ENCODE measurements around the gene FCF1. TPM values are rescaled to one million over a fixed set of nuclear protein-coding genes. Genes with fewer than 3 reads are reported as not detected.

FCF1 gene
- total and polyA plus RNA-seq, 9 of the 15 experiments (the other 6 are each of a cell fraction or from before 2014, with no cell fraction given): 6.8 to 91.9 (median 40.0) TPM

GRCh38 chr14:74735125-74735524, 22.2 kb downstream of the FCF1 start (continued):
- no peak for TF ChIP-seq ZBTB43 (CRISPR knock-in tag; IDR thresholded peaks at IDR 0.05)
- no peak for TF ChIP-seq ZNF445 (CRISPR knock-in tag; IDR thresholded peaks at IDR 0.05; ENCODE audit: low read depth)
- no peak for TF ChIP-seq TAF9B (IDR thresholded peaks at IDR 0.05; ENCODE audit: partially characterized antibody)
- no peak for TF ChIP-seq ZNF778 (CRISPR knock-in tag; IDR thresholded peaks at IDR 0.05)
- TF ChIP-seq TRIM28 (IDR thresholded peaks at IDR 0.05): no peak
- TF ChIP-seq MEIS2 (IDR thresholded peaks at IDR 0.05; ENCODE audit: partially characterized antibody): peak; percentile 72
- TF ChIP-seq CBX8 (IDR thresholded peaks at IDR 0.05; ENCODE audit: borderline replicate concordance, extremely low read depth, low read depth, low read length, poor library complexity, severe bottlenecking): no peak
- peak; percentile 45 to 65; a peak in 2 of 4 replicates for TF ChIP-seq TRIM24 (IDR thresholded peaks at IDR 0.05)
- TF ChIP-seq NKRF (IDR thresholded peaks at IDR 0.05; ENCODE audit: borderline replicate concordance): no peak
- no peak for TF ChIP-seq EGR1 (conservative IDR thresholded peaks at IDR 0.05)
- TF ChIP-seq LEF1 (IDR thresholded peaks at IDR 0.05): peak; percentile 75; the same call in 1 of the 2 replicates
- no peak for TF ChIP-seq DEAF1 (CRISPR knock-in tag; IDR thresholded peaks at IDR 0.05)
- TF ChIP-seq CEBPG (CRISPR knock-in tag; IDR thresholded peaks at IDR 0.05): no peak
- TF ChIP-seq CEBPG (tag; conservative IDR thresholded peaks at IDR 0.05 in 1 of 2, IDR thresholded peaks at IDR 0.05 in 1 of 2): 0 out of 4 replicates have a peak, but pooled peaks of 1 of the 2 experiments have one; percentile 54
- TF ChIP-seq TEAD4 (IDR thresholded peaks at IDR 0.05; ENCODE audit: low read length): peak; percentile 90
- no peak for TF ChIP-seq TEAD4 (CRISPR knock-in tag; IDR thresholded peaks at IDR 0.05; ENCODE audit: borderline replicate concordance)
- no peak for TF ChIP-seq ZZZ3 (IDR thresholded peaks at IDR 0.05)
- no peak for TF ChIP-seq ZNF282 (CRISPR knock-in tag; IDR thresholded peaks at IDR 0.05)
- TF ChIP-seq RB1 (IDR thresholded peaks at IDR 0.05; ENCODE audit: low read depth): no peak
- no peak for TF ChIP-seq ZNF785 (CRISPR knock-in tag; IDR thresholded peaks at IDR 0.05)
- peak; percentile 48 for TF ChIP-seq VEZF1 (CRISPR knock-in tag; IDR thresholded peaks at IDR 0.05)
- no peak for TF ChIP-seq ELK3 (CRISPR knock-in tag; IDR thresholded peaks at IDR 0.05)
- no peak for TF ChIP-seq ZNF239 (CRISPR knock-in tag; IDR thresholded peaks at IDR 0.05)
- TF ChIP-seq CHCHD3 (CRISPR knock-in tag; IDR thresholded peaks at IDR 0.05): no peak
